HG02678 (cell line): ENCODE results near the gene ADAD2.

ENCODE experiments used
- ATAC-seq: cut with Tn5 transposase; IDR thresholded peaks from one replicate; pipeline ENCODE4 v1.9.1; 2021; ENCODE audit warnings: mild to moderate bottlenecking, moderate library complexity; ENCODE audit not compliant: unreplicated experiment

Gene ADAD2

GRCh38 chr16:84176192-84177053 lies 14.5 kb upstream of the ADAD2 start:
- ATAC-seq, result no peak

- no peak for ATAC-seq
Measured at GRCh38 chr16:84177741-84178073, 13.2 kb upstream of the ADAD2 start.

GRCh38 chr16:84178146-84178765 lies 12.7 kb upstream of the ADAD2 start:
- ATAC-seq, result no peak

- ATAC-seq, result no peak
Measured at GRCh38 chr16:84178892-84179611, 11.9 kb upstream of the ADAD2 start.

GRCh38 chr16:84179612-84180320 lies 11.2 kb upstream of the ADAD2 start:
- ATAC-seq, result no peak

- ATAC-seq, result no peak
Measured at GRCh38 chr16:84180519-84181140, 10.3 kb upstream of the ADAD2 start.

- ATAC-seq, result no peak
Measured at GRCh38 chr16:84181144-84181915, 9.6 kb upstream of the ADAD2 start.

- no peak for ATAC-seq
Measured at GRCh38 chr16:84182104-84182503, 8.9 kb upstream of the ADAD2 start.

GRCh38 chr16:84182680-84183571 lies 8.0 kb upstream of the ADAD2 start:
- no peak for ATAC-seq

GRCh38 chr16:84183572-84183875 lies 7.4 kb upstream of the ADAD2 start:
- no peak for ATAC-seq

GRCh38 chr16:84183911-84184591 lies 6.9 kb upstream of the ADAD2 start:
- ATAC-seq, result no peak

- no peak for ATAC-seq
Measured at GRCh38 chr16:84184775-84185174, 6.2 kb upstream of the ADAD2 start.

GRCh38 chr16:84186685-84187437 lies 4.1 kb upstream of the ADAD2 start, which contains the start of gene TAF1C:
TSS of gene TAF1C (minus strand) at chr16:84187057. CDS start at chr16:84184988, 2,069 bp downstream.
- ATAC-seq, result peak; percentile 96

- no peak for ATAC-seq
Measured at GRCh38 chr16:84191466-84191865, 509 bp downstream of the ADAD2 start.

- no peak for ATAC-seq
Measured at GRCh38 chr16:84193480-84193879, 2.5 kb downstream of the ADAD2 start.

- ATAC-seq, result no peak
Measured at GRCh38 chr16:84194018-84194417, 3.1 kb downstream of the ADAD2 start.

GRCh38 chr16:84194470-84195200 lies 3.7 kb downstream of the ADAD2 start:
- ATAC-seq, result no peak
